H1 (cell line): ENCODE measurements around the gene S100A12. TPM values are rescaled to one million over a fixed set of nuclear protein-coding genes. Genes with fewer than 3 reads are reported as not detected.

Experiments used
- CTCF ChIA-PET: fragments of 300-600 bp; sonication (Branson Sonifier 250); formaldehyde crosslinking; loops from one replicate; lab custom pipeline; 2021; ENCODE audit not compliant: partially characterized antibody; lab: Charles Lee
- POLR2A ChIA-PET: fragments of 300-600 bp; sonication (Branson Sonifier 250); formaldehyde crosslinking; loops from one replicate; lab custom pipeline; 2021; ENCODE audit warnings: inconsistent platforms; ENCODE audit not compliant: partially characterized antibody; lab: Charles Lee
- DNase-seq, 2 experiments: peaks; one replicate each; pipeline versions ENCODE4 v3.0.0 to v3.0.0-alpha.2; 2010 to 2022; ENCODE audit warnings: low spot score in 2 of 2, low read depth in 1 of 2, mixed read lengths in 1 of 2
- FAIRE-seq: peaks from 2 replicates; lab custom pipeline; 2011; peaks lifted over from hg19 to GRCh38; lab: Jason Lieb, UNC
- H2AFZ ChIP-seq: 2 replicates; pipeline ENCODE4 v1.8.1; 2012; ENCODE audit warnings: low read length, inconsistent platforms
- H2AK5ac ChIP-seq: 2 replicates; pipeline ENCODE4 v1.6.1; 2013; ENCODE audit warnings: low read depth, low read length
- H2BK120ac ChIP-seq: replicated peaks from 2 replicates; pipeline ENCODE3; 2013; ENCODE audit warnings: low read depth, low read length, inconsistent platforms
- H2BK12ac ChIP-seq: 2 replicates; pipeline ENCODE4 v1.6.1; 2013; ENCODE audit warnings: low read depth, low read length
- H2BK15ac ChIP-seq: 2 replicates; pipeline ENCODE4 v1.6.1; 2013; ENCODE audit warnings: low read length
- H2BK20ac ChIP-seq: 2 replicates; pipeline ENCODE4 v1.6.1; 2013; ENCODE audit warnings: low read length
- H2BK5ac ChIP-seq: 2 replicates; pipeline ENCODE4 v1.6.1; 2013; ENCODE audit warnings: low read depth, low read length
- H3K14ac ChIP-seq: 2 replicates; pipeline ENCODE4 v1.6.1; 2013; ENCODE audit warnings: inconsistent platforms; ENCODE audit not compliant: insufficient read length
- H3K18ac ChIP-seq: 2 replicates; pipeline ENCODE4 v1.6.1; 2013; ENCODE audit warnings: low read length; ENCODE audit errors: extremely low read depth
- H3K23ac ChIP-seq: 2 replicates; pipeline ENCODE4 v1.6.1; 2013; ENCODE audit warnings: inconsistent platforms; ENCODE audit not compliant: insufficient read length
- H3K23me2 ChIP-seq: 2 replicates; pipeline ENCODE4 v1.6.1; 2013; ENCODE audit warnings: low read depth, low read length
- H3K27ac ChIP-seq: 2 replicates; pipeline ENCODE4 v1.6.1; 2011; ENCODE audit warnings: low read depth, low read length, inconsistent platforms
- H3K27me3 ChIP-seq, 4 experiments: replicated peaks in 1 of 4; 1 replicate in 1 of 4; 2 replicates in 3 of 4; pipeline versions ENCODE4 v1.6.1 to v1.8.1; 2011 to 2013; ENCODE audit warnings: low read length in 3 of 4, mild to moderate bottlenecking in 3 of 4, inconsistent platforms in 2 of 4, mixed read lengths in 2 of 4, moderate library complexity in 1 of 4; ENCODE audit not compliant: control insufficient read depth in 3 of 4, insufficient read depth in 3 of 4; ENCODE audit errors: extremely low read depth in 1 of 4
- H3K36me3 ChIP-seq, 4 experiments: 2 replicates each; pipeline versions ENCODE4 v1.6.1 to v1.8.1; 2011 to 2013; ENCODE audit warnings: mild to moderate bottlenecking in 4 of 4, low read length in 3 of 4, moderate library complexity in 2 of 4, control low read depth in 1 of 4, inconsistent platforms in 1 of 4; ENCODE audit not compliant: insufficient read depth in 4 of 4, control insufficient read depth in 2 of 4
- H3K4ac ChIP-seq: replicated peaks from 2 replicates; pipeline ENCODE3; 2013; ENCODE audit warnings: low read length, low read depth, mixed read lengths, inconsistent platforms; ENCODE audit not compliant: insufficient read length
- H3K4me1 ChIP-seq, 4 experiments: replicated peaks in 1 of 4; 1 replicate in 1 of 4; 2 replicates in 3 of 4; pipeline versions ENCODE4 v1.6.1 to v1.8.1; 2011 to 2013; ENCODE audit warnings: low read length in 3 of 4, inconsistent platforms in 2 of 4, mixed read lengths in 1 of 4; ENCODE audit not compliant: insufficient read depth in 4 of 4, control insufficient read depth in 3 of 4
- H3K4me2 ChIP-seq, 2 experiments: 2 replicates each; pipeline versions ENCODE4 v1.6.1 to v1.8.1; 2011 to 2013; ENCODE audit warnings: low read depth in 2 of 2, low read length in 2 of 2, control low read depth in 1 of 2, inconsistent platforms in 1 of 2, mild to moderate bottlenecking in 1 of 2; ENCODE audit not compliant: insufficient read depth in 1 of 2
- H3K4me3 ChIP-seq, 4 experiments: fragments of 200-600, 300-600 bp in 1 of 4; sonication (generic), shearing (Covaris generic), sonication (Bioruptor Twin) in 1 of 4; 2 replicates each; pipeline versions ENCODE4 v1.5.1 to v1.8.1; 2011 to 2016; ENCODE audit warnings: low read length in 4 of 4, low read depth in 3 of 4, control low read depth in 2 of 4, inconsistent platforms in 2 of 4, mild to moderate bottlenecking in 2 of 4, mixed read lengths in 1 of 4, moderate library complexity in 1 of 4; ENCODE audit not compliant: insufficient read depth in 2 of 4; ENCODE audit errors: extremely low read depth in 1 of 4
- H3K56ac ChIP-seq: replicated peaks from 2 replicates; pipeline ENCODE3; 2013; ENCODE audit warnings: low read depth, mild to moderate bottlenecking, mixed read lengths, low read length, inconsistent platforms; ENCODE audit not compliant: insufficient read length
- H3K79me1 ChIP-seq: 2 replicates; pipeline ENCODE4 v1.6.1; 2013; ENCODE audit warnings: low read depth, low read length, control low read depth
- H3K79me2 ChIP-seq, 2 experiments: 2 replicates each; pipeline versions ENCODE4 v1.6.1 to v1.8.1; 2012 to 2013; ENCODE audit warnings: low read length in 2 of 2, mild to moderate bottlenecking in 2 of 2, inconsistent platforms in 1 of 2; ENCODE audit not compliant: insufficient read depth in 2 of 2, control insufficient read depth in 1 of 2
- H3K9ac ChIP-seq, 4 experiments: replicated peaks in 1 of 4; 1 replicate in 1 of 4; 2 replicates in 3 of 4; pipeline versions ENCODE4 v1.6.1 to v1.8.1; 2011 to 2013; ENCODE audit warnings: low read depth in 3 of 4, low read length in 3 of 4, control low read depth in 2 of 4, mild to moderate bottlenecking in 2 of 4, moderate library complexity in 2 of 4, inconsistent platforms in 1 of 4; ENCODE audit errors: extremely low read depth in 1 of 4
- H3K9me3 ChIP-seq, 2 experiments: 2 replicates each; pipeline versions ENCODE4 v1.6.1 to v1.8.1; 2012 to 2013; ENCODE audit warnings: mild to moderate bottlenecking in 2 of 2, moderate library complexity in 2 of 2, control low read depth in 1 of 2, inconsistent platforms in 1 of 2, low read depth in 1 of 2, low read length in 1 of 2, mixed read lengths in 1 of 2; ENCODE audit not compliant: insufficient read depth in 2 of 2
- H4K20me1 ChIP-seq, 2 experiments: replicated peaks in 1 of 2; 2 replicates each; pipeline versions ENCODE3 to v1.8.1; 2011 to 2013; ENCODE audit warnings: inconsistent platforms in 2 of 2, low read length in 2 of 2, mild to moderate bottlenecking in 1 of 2; ENCODE audit not compliant: insufficient read depth in 2 of 2, control insufficient read depth in 1 of 2
- H4K5ac ChIP-seq: 2 replicates; pipeline ENCODE4 v1.6.1; 2013; ENCODE audit warnings: low read length, low read depth, mixed read lengths, inconsistent platforms; ENCODE audit not compliant: insufficient read length
- H4K8ac ChIP-seq: 2 replicates; pipeline ENCODE4 v1.8.0; 2013; ENCODE audit warnings: mild to moderate bottlenecking, moderate library complexity, low read length, inconsistent platforms; ENCODE audit not compliant: insufficient read depth; ENCODE audit errors: extremely low read depth
- H4K91ac ChIP-seq: replicated peaks from 2 replicates; pipeline ENCODE3; 2013; ENCODE audit warnings: low read length, mixed read lengths, inconsistent platforms; ENCODE audit not compliant: insufficient read length
- CEBPB ChIP-seq: IDR thresholded peaks from 2 replicates; pipeline ENCODE4 v1.6.1; 2012; ENCODE audit warnings: low read depth, low read length
- SIRT6 ChIP-seq: IDR thresholded peaks from one replicate; pipeline ENCODE4 v1.7.1; 2012; ENCODE audit warnings: low read length, inconsistent platforms
- SP2 ChIP-seq: IDR thresholded peaks from 2 replicates; pipeline ENCODE4 v1.6.1; 2012; ENCODE audit warnings: mild to moderate bottlenecking, low read length, inconsistent platforms
- SRF ChIP-seq: IDR thresholded peaks from 2 replicates; pipeline ENCODE4 v1.6.1; 2011; ENCODE audit warnings: mild to moderate bottlenecking, low read depth, low read length, moderate library complexity
- SUZ12 ChIP-seq: fragments of 200-600 bp; sonication (generic); IDR thresholded peaks from 2 replicates; pipeline ENCODE4 v1.6.1; 2012; ENCODE audit warnings: mild to moderate bottlenecking, inconsistent platforms, low read length, moderate library complexity, mixed read lengths
- TAF1 ChIP-seq: IDR thresholded peaks from 2 replicates; pipeline ENCODE4 v1.6.1; 2011; ENCODE audit warnings: mild to moderate bottlenecking, low read depth, low read length
- TAF7 ChIP-seq: optimal IDR thresholded peaks from 2 replicates; pipeline ENCODE3; 2011; ENCODE audit warnings: low read depth, mild to moderate bottlenecking, inconsistent platforms, low read length, moderate library complexity, borderline replicate concordance
- TCF12 ChIP-seq: IDR thresholded peaks from 2 replicates; pipeline ENCODE4 v1.6.1; 2011; ENCODE audit warnings: low read depth, mild to moderate bottlenecking, low read length
- USF2 ChIP-seq: IDR thresholded peaks from 2 replicates; pipeline ENCODE4 v1.6.1; 2011; ENCODE audit warnings: low read length, improper control_type of control experiment
- ZNF274 ChIP-seq: IDR thresholded peaks from 2 replicates; pipeline ENCODE4 v1.7.0; 2012; ENCODE audit warnings: low read length, borderline replicate concordance; ENCODE audit errors: extremely low read depth
- WGBS, 2 experiments: shearing (Covaris generic) in 1 of 2; methylation state at CpG; one replicate each; pipeline versions ENCODE4 v1.1.6 to v1.1.7; 2013 to 2015; ENCODE audit warnings: low lambda C conversion rate in 2 of 2, mixed read lengths in 2 of 2, inconsistent platforms in 1 of 2, low coverage in 1 of 2, missing lambda C conversion rate in 1 of 2; ENCODE audit not compliant: insufficient replicate concordance in 2 of 2, insufficient coverage in 1 of 2, insufficient read length in 1 of 2; ENCODE audit errors: extremely low coverage in 1 of 2, missing lambda C conversion rate in 1 of 2; 5-methylcytosine and 5-hydroxymethylcytosine counted together
- polyA plus RNA-seq, 7 experiments: library from polyadenylated mRNA; depleted of rRNA in 3 of 7; stranded (reverse) in 5 of 7; unstranded in 2 of 7; fragments of >200 nt in 5 of 7; fragments of 200-250 nt in 2 of 7; gene quantifications; 1 replicate in 5 of 7; 2 replicates in 1 of 7; 4 replicates in 1 of 7; pipeline versions ENCODE4 v1.2.1 to v1.2.3, GENCODE V29; 2011 to 2013; ENCODE audit warnings: missing spikeins in 2 of 7, mixed read lengths in 2 of 7
- total RNA-seq: library from RNA; stranded (reverse); fragmentation: NEBNext Ultra II Directional; extraction: Animal tissue kit (Norgen Biotek cat#: 25700); gene quantifications from 2 replicates; pipeline ENCODE4 v1.2.1, GENCODE V29; 2021

S100A12 gene
- total and polyA plus RNA-seq, 2 of the 8 experiments (the other 6 are each of a cell fraction or from before 2014, with no cell fraction given), result not detected

- Histone ChIP-seq H2AFZ (no peak overlapping the region), H3K23me2 (no peaks in the 10 kb centered on the region), H3K23ac (no peak overlapping the region), H3K56ac (no peak overlapping the region), H3K4me2 (no peak overlapping the region), H2BK5ac (no peak overlapping the region; the same call in 1 of the 2 replicates), H2BK15ac (no peak overlapping the region), H3K9me3 (no peaks in the 10 kb centered on the region), H4K5ac (no peak overlapping the region), H3K4ac (no peak overlapping the region), H4K8ac (no peak overlapping the region), H3K27me3 (no peaks in the 10 kb centered on the region), H2AK5ac (no peak overlapping the region), H3K27ac (no peak overlapping the region), H4K91ac (no peak overlapping the region), H3K36me3 (no peaks in the 10 kb centered on the region), H2BK120ac (no peak overlapping the region), H2BK12ac (no peak overlapping the region), H3K79me2 (no peaks in the 10 kb centered on the region), H3K9ac (no peak overlapping the region), H3K4me1 (no peaks in the 10 kb centered on the region; a peak in 1 of 7 replicates), H3K14ac (no peak overlapping the region), H3K4me3 (no peak overlapping the region), H3K18ac (no peak overlapping the region), H3K79me1 (no peaks in the 10 kb centered on the region), H2BK20ac (no peak overlapping the region), H4K20me1 (no peaks in the 10 kb centered on the region)
- POLR2A ChIA-PET, result interaction anchor here (0.7 to 1.0 kb wide), 3 partner anchors 148 to 307 kb away, joined by 3 to 4 read pairs (median 3); partner anchors contain the start of gene S100A13
- DNase-seq (no peak), FAIRE-seq (no peak)
- CTCF ChIA-PET, result interaction anchor here (0.6 to 8.5 kb wide), 70 partner anchors 8 to 1479 kb away, joined by 3 to 360 read pairs (median 4); partner anchors contain the start of genes PGLYRP3, S100A1, S100A13 and S100A4
- whole genome bisulfite sequencing, 2 experiments, result 87% methylated on average over 8 of the region's 8 CpGs; no CpG with 5 or more reads in 1 of the 2 experiments
- TF ChIP-seq ZNF274 (no peak), SRF (no peak), SIRT6 (no peak), TCF12 (no peak), CEBPB (no peak), SP2 (no peak), TAF1 (no peak), TAF7 (no peak), USF2 (no peak), SUZ12 (no peak)
Measured at GRCh38 chr1:153354515-153355193, 20.8 kb downstream of the S100A12 start.
